Measurements from ENCODE around the gene THADA.

Gene THADA

DNA sequence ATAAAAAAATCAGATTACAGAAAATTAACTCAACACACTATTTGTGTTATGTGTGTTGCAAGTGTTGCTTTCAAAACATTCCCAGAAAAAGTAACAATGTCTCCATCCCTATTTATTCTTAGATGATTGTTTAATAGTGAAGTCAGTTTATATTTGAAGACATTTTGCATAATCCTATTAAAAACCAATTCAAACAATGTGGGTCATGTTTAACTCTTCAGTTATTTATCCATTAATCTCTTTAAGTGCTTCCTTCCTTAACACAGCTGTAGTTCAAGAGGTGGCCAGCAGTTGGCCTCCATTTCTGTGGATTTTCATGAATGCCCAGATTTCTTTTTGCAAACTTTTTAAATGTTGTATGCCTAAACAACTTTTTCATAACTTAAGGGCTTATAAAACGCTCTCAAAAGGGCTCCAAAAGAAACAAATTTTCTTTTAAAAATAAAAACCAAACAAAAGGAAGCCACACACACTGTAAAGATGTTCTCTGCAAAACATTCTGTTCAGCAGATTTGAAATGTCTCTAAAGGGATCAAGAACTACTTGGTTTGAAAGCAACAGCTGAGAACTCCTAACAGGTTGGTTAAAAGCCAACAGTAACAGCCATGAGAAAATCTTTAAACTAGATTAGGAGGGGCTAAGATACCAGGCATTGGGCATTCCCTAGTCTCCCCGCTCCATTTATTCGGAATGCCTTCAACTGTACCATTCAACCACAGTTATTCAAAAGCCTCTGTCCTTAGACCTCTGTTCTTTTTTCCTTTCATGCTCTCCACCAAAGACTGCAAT lies 71.5 kb downstream of the THADA start:
- no peaks in the 10 kb centered on the region for H3K27me3 ChIP-seq (ENCODE audit: low read depth, low read length)
- TF ChIP-seq EZH2phosphoT487 (IDR thresholded peaks at IDR 0.05; ENCODE audit: low read depth), result no peak
- TF ChIP-seq, protein P1, sequence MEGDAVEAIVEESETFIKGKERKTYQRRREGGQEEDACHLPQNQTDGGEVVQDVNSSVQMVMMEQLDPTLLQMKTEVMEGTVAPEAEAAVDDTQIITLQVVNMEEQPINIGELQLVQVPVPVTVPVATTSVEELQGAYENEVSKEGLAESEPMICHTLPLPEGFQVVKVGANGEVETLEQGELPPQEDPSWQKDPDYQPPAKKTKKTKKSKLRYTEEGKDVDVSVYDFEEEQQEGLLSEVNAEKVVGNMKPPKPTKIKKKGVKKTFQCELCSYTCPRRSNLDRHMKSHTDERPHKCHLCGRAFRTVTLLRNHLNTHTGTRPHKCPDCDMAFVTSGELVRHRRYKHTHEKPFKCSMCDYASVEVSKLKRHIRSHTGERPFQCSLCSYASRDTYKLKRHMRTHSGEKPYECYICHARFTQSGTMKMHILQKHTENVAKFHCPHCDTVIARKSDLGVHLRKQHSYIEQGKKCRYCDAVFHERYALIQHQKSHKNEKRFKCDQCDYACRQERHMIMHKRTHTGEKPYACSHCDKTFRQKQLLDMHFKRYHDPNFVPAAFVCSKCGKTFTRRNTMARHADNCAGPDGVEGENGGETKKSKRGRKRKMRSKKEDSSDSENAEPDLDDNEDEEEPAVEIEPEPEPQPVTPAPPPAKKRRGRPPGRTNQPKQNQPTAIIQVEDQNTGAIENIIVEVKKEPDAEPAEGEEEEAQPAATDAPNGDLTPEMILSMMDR (IDR thresholded peaks at IDR 0.05; ENCODE audit: low read depth, low read length), result no peak
- no peak overlapping the region for H3K9ac ChIP-seq (ENCODE audit: low read length)
- no peaks in the 10 kb centered on the region for H3K79me2 ChIP-seq (ENCODE audit: low read length)
- 0 out of 2 replicates have a peak, but pooled peaks cover 3% of the 10 kb centered on the region for H3K4me1 ChIP-seq (ENCODE audit: low read length)
- no peak overlapping the region for H3K4me2 ChIP-seq (ENCODE audit: low read length)
- H3K4me3 ChIP-seq (ENCODE audit: low read length), result no peak overlapping the region
- no peak overlapping the region for H3K27ac ChIP-seq (ENCODE audit: low read length)
- H4K20me1 ChIP-seq (ENCODE audit: insufficient read depth, low read length), result no peaks in the 10 kb centered on the region
- H3K9me3 ChIP-seq (ENCODE audit: insufficient read depth, low read length), result no peaks in the 10 kb centered on the region
- no peak overlapping the region for H2AFZ ChIP-seq (ENCODE audit: low read depth, low read length)
- peaks cover 26% of the 10 kb centered on the region for H3K36me3 ChIP-seq (replicated peaks; ENCODE audit: low read depth, low read length)

DNA sequence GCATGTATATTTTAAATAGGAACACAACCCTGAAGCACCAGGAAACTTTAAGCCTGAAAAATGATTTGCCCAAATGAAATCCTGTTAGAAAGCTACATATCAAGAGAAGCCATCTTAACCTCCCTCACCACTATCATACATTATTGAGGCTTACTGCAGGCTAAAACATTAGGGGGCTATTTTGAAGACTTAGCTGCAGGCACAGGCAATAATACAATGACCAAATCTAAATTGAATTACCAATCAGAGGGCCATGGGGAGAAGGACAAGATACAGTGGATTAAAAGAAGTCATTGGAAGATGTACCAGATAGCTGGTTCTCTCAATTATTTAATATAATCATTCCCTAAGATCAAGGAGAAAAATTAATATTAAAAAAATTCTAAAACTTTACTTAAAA lies 73.7 kb downstream of the THADA start:
- no peaks in the 10 kb centered on the region for H3K27me3 ChIP-seq (ENCODE audit: low read depth, low read length)
- no peak overlapping the region for H3K27ac ChIP-seq (ENCODE audit: low read length)
- 0 out of 2 replicates have a peak, but pooled peaks cover 3% of the 10 kb centered on the region for H3K4me1 ChIP-seq (ENCODE audit: low read length)
- H3K4me3 ChIP-seq (ENCODE audit: low read length), result no peak overlapping the region
- TF ChIP-seq, protein P1 (IDR thresholded peaks at IDR 0.05; ENCODE audit: low read depth, low read length), result no peak
- no peak for TF ChIP-seq EZH2phosphoT487 (IDR thresholded peaks at IDR 0.05; ENCODE audit: low read depth)
- H3K36me3 ChIP-seq (replicated peaks; ENCODE audit: low read depth, low read length), result peaks cover 26% of the 10 kb centered on the region
- no peaks in the 10 kb centered on the region for H3K79me2 ChIP-seq (ENCODE audit: low read length)
- H3K9me3 ChIP-seq (ENCODE audit: insufficient read depth, low read length), result no peaks in the 10 kb centered on the region
- no peak overlapping the region for H3K4me2 ChIP-seq (ENCODE audit: low read length)
- H4K20me1 ChIP-seq (ENCODE audit: insufficient read depth, low read length), result no peaks in the 10 kb centered on the region
- H2AFZ ChIP-seq (ENCODE audit: low read depth, low read length), result no peak overlapping the region
- no peak overlapping the region for H3K9ac ChIP-seq (ENCODE audit: low read length)

DNA sequence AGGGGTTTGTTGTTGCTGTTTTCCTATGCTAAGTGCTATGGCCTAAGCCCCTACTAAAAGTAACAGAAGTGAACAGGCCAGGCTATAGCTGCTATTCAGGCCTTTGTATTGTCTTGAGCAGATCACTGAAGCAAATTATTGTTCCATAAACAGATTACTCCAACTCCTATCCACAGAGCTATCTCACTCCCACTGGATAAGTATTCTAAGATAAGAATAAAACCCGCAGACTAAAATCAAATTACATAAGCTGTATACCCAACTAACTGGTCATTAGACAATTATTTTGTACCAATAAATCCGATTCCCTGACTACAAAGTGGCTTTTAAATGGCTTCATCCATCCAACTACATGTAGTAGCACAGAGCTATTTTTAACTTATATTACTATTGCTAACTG lies 74.3 kb downstream of the THADA start:
- Histone ChIP-seq H3K79me2 (ENCODE audit: low read length) (no peaks in the 10 kb centered on the region), H3K9me3 (ENCODE audit: insufficient read depth, low read length) (no peaks in the 10 kb centered on the region), H3K36me3 (replicated peaks; ENCODE audit: low read depth, low read length) (peaks cover 23% of the 10 kb centered on the region), H4K20me1 (ENCODE audit: insufficient read depth, low read length) (no peaks in the 10 kb centered on the region), H3K9ac (ENCODE audit: low read length) (no peak overlapping the region), H3K4me2 (ENCODE audit: low read length) (no peak overlapping the region), H3K27ac (ENCODE audit: low read length) (no peak overlapping the region), H3K27me3 (ENCODE audit: low read depth, low read length) (no peaks in the 10 kb centered on the region), H2AFZ (ENCODE audit: low read depth, low read length) (no peak overlapping the region), H3K4me3 (ENCODE audit: low read length) (no peak overlapping the region), H3K4me1 (ENCODE audit: low read length) (0 out of 2 replicates have a peak, but pooled peaks cover 3% of the 10 kb centered on the region)
- TF ChIP-seq, protein P1 (IDR thresholded peaks at IDR 0.05; ENCODE audit: low read depth, low read length), result no peak
- no peak for TF ChIP-seq EZH2phosphoT487 (IDR thresholded peaks at IDR 0.05; ENCODE audit: low read depth)

DNA sequence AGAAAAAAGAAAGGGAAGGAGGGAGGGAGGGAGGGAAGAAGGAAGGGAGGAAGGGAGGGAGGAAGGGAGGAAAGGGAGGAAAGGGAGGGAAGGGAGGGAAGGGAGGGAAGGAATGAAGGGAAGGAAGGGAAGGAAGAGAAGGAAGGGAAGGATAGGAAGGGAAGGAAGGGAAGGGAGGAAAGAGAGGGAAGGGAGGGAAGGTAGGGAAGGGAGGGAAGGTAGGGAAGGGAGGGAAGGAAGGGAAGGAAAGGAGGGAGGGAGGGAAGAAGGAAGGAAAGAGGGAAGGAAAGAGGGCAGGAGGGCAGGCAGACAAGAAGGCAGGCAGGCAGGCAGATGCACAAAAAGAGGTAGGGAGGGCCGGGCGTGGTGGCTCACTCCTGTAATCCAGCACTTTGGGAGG lies 74.9 kb downstream of the THADA start:
- Histone ChIP-seq H2AFZ (ENCODE audit: low read depth, low read length) (no peak overlapping the region), H3K4me1 (ENCODE audit: low read length) (peaks cover 9% of the 10 kb centered on the region), H3K79me2 (ENCODE audit: low read length) (no peaks in the 10 kb centered on the region), H3K36me3 (replicated peaks; ENCODE audit: low read depth, low read length) (peaks cover 17% of the 10 kb centered on the region), H3K4me2 (ENCODE audit: low read length) (no peak overlapping the region), H3K9me3 (ENCODE audit: insufficient read depth, low read length) (no peaks in the 10 kb centered on the region), H3K27ac (ENCODE audit: low read length) (no peak overlapping the region), H3K27me3 (ENCODE audit: low read depth, low read length) (no peaks in the 10 kb centered on the region), H4K20me1 (ENCODE audit: insufficient read depth, low read length) (no peaks in the 10 kb centered on the region), H3K4me3 (ENCODE audit: low read length) (no peak overlapping the region), H3K9ac (ENCODE audit: low read length) (no peak overlapping the region)
- TF ChIP-seq EZH2phosphoT487 (IDR thresholded peaks at IDR 0.05; ENCODE audit: low read depth), result no peak
- TF ChIP-seq, protein P1 (IDR thresholded peaks at IDR 0.05; ENCODE audit: low read depth, low read length), result no peak
